Lower lobe of right lung (tissue), 2 donors: ENCODE measurements around the gene MAT2A. TPM values are rescaled to one million over a fixed set of nuclear protein-coding genes. Genes with fewer than 3 reads are reported as not detected.
A peak's percentile ranks its signal among the peaks of the same experiment; 100 is the strongest.

Experiments
- ATAC-seq, 2 donors: fragments of 200-7000 bp; cut with Tn5 transposase; one replicate each; pipeline ENCODE4 v1.9.1; 2020 to 2022; ENCODE audit warnings: mild to moderate bottlenecking in 2 of 2, moderate library complexity in 2 of 2
- DNase-seq: peaks from one replicate; pipeline ENCODE4 v3.0.0-alpha.2; 2020
- H3K27ac ChIP-seq: fragments of 200-600 bp; one replicate; pipeline ENCODE4 v1.8.0; 2022
- H3K27me3 ChIP-seq: fragments of 200-600 bp; one replicate; pipeline ENCODE4 v1.8.0; 2022; ENCODE audit warnings: low read depth
- H3K36me3 ChIP-seq: fragments of 200-600 bp; one replicate; pipeline ENCODE4 v1.8.0; 2022; ENCODE audit warnings: mild to moderate bottlenecking
- H3K4me1 ChIP-seq: fragments of 200-600 bp; one replicate; pipeline ENCODE4 v1.8.0; 2022
- H3K4me3 ChIP-seq: fragments of 200-600 bp; one replicate; pipeline ENCODE4 v1.8.0; 2022; ENCODE audit warnings: mild to moderate bottlenecking
- H3K9me3 ChIP-seq: fragments of 200-600 bp; one replicate; pipeline ENCODE4 v1.8.0; 2022
- intact Hi-C: fragments of 100-400 bp; cut with DNase I; formaldehyde crosslinking; loops from one replicate; pipeline ENCODE4 v1.11.0; 2022
- total RNA-seq: library from RNA; stranded (reverse); fragmentation: NEBNext Ultra II Directional; extraction: Animal tissue kit (Norgen Biotek cat#: 25700); gene quantifications from one replicate; pipeline ENCODE4 v1.2.1, GENCODE V29; 2021
- TF ChIP-seq, protein P1 (sequence below): fragments of 200-600 bp; IDR thresholded peaks from one replicate; pipeline ENCODE4 v1.8.0; 2022; ENCODE audit warnings: antibody characterized with exemption, mild to moderate bottlenecking
- donor health status: DM: no; HTN: yes; CAD: no; lungs with severe emphysema.

The MAT2A gene
- total RNA-seq, 1 donor from 2014 or later: 183 TPM

DNA sequence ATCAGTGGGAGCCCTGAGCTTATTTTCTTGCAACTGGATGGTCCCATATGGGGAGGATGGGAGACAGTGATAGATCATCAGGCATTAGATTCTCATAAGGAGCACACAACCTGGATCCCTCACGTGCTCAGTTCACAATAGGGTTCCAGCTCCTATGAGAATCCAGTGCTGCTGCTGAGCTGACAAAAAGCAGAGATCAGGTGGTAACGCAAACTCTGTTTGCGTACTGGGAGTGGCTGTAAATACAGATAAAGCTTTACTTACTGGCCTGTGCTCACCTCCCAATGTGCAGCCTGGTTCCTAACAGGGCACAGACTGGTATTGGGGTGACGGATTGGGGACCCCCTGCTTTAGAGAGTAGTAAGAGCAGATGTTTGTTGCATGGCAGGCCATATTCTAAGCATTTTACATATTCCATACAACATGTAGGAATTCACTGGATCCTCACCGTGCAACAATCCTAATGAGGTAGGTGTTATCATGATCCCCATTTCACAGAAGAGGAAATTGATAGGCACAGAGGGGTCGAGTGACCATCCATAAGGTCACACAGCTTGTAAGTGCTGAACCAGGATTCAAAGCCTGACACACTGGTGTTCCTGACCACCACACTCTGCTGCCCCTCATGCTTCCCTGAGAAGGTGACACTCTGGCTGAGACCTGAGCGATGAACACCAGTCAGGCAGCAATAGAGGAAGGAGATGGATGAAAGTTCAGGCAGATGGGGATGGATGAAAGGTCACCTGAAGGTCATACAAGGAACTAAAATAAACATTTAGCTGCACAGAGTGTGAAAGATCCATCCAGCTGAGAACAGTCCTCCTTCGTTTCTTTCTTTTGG is 15.7 kb upstream of the MAT2A start:
- H3K4me3 ChIP-seq: no peak overlapping the region
- peaks cover 16% of the 10 kb centered on the region for H3K4me1 ChIP-seq
- TF ChIP-seq, protein P1, sequence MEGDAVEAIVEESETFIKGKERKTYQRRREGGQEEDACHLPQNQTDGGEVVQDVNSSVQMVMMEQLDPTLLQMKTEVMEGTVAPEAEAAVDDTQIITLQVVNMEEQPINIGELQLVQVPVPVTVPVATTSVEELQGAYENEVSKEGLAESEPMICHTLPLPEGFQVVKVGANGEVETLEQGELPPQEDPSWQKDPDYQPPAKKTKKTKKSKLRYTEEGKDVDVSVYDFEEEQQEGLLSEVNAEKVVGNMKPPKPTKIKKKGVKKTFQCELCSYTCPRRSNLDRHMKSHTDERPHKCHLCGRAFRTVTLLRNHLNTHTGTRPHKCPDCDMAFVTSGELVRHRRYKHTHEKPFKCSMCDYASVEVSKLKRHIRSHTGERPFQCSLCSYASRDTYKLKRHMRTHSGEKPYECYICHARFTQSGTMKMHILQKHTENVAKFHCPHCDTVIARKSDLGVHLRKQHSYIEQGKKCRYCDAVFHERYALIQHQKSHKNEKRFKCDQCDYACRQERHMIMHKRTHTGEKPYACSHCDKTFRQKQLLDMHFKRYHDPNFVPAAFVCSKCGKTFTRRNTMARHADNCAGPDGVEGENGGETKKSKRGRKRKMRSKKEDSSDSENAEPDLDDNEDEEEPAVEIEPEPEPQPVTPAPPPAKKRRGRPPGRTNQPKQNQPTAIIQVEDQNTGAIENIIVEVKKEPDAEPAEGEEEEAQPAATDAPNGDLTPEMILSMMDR: no peak
- intact Hi-C loops: no loop called here
- no peaks in the 10 kb centered on the region for H3K9me3 ChIP-seq
- H3K27me3 ChIP-seq: no peaks in the 10 kb centered on the region
- no peak for DNase-seq
- H3K27ac ChIP-seq: no peak overlapping the region
- no peak for ATAC-seq
- H3K36me3 ChIP-seq: no peaks in the 10 kb centered on the region

DNA sequence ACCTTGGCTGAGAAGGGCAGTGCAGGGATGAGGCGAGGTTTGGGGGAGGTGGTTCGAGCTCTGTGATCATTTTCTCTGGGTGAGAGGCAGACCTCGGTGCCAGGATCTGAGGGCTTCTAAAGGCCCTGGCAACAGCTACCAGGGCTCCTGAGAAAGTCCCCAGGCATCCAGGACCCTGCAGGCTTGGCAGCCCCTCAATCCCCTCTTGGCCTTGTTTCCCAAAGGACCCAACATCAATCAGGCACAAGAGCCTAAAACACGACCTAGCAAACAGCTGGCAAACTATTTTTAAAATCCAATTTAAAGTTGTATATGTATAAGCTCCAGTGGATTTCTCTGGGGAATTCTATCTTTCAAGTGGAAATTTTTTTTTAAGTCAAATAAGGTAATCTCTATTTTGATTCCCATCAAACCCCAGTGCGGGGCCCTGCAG is 15.0 kb upstream of the MAT2A start:
- intact Hi-C loops: no loop called here
- Histone ChIP-seq H3K36me3 (no peaks in the 10 kb centered on the region), H3K27ac (peak overlapping the region; percentile 32), H3K27me3 (no peaks in the 10 kb centered on the region), H3K4me3 (no peak overlapping the region), H3K9me3 (no peaks in the 10 kb centered on the region), H3K4me1 (peaks cover 16% of the 10 kb centered on the region)
- DNase-seq: no peak
- ATAC-seq: no peak
- TF ChIP-seq, protein P1: no peak

DNA sequence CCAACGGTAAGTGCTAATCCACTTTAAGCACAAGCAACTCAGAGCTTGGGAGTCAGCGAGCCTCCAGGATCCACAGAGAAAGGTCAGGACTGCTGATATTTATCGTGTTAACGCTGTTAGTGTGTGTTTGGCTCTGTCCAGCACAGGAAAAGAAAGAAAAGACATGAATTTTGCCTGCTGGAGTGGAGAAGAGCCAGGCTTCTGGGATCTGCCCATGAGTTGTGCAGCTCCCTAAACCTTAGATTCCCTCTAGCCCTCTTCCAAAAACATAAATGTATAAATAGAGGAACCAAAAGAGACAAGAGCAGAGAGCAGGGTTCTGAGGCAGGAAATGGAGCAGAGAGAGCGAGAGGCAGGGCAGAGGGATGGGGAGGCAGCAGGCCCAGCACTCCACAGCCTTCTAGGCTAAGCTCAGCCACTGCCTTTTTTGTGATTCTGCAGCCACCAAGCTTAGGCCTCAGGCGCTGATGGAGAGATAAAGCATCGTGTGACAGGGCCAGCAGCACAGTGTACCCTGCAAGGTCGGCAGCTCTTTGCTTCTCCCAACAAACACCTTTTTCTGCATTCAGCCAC is 14.5 kb upstream of the MAT2A start:
- TF ChIP-seq, protein P1: no peak
- DNase-seq (no peak), ATAC-seq (peak in 1 of 2 donors; percentile 42)
- H3K9me3 ChIP-seq: no peaks in the 10 kb centered on the region
- H3K4me3 ChIP-seq: no peak overlapping the region
- intact Hi-C loops: no loop called here
- peaks cover 16% of the 10 kb centered on the region for H3K4me1 ChIP-seq
- H3K27ac ChIP-seq: peak overlapping the region; percentile 32
- no peaks in the 10 kb centered on the region for H3K27me3 ChIP-seq
- no peaks in the 10 kb centered on the region for H3K36me3 ChIP-seq

DNA sequence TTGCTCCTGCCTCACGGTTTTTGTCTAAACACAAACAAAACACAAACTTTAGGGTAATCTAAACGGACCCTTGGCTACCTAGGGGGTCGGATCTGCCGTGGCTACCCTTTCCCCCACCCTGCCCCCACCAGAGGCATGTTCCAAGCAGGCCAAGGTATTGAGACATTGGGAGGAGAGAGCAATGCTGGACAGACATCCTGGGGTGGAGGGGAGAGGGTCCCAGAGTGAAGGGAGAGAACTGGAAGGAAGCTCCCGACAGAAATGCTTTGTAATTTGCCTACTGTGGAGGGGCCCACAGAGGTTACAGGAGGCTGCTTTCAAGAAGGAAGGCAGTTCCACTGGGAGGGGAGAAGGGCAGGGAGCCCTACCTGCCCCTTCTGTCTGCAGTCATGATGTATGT is 13.9 kb upstream of the MAT2A start:
- no peak overlapping the region for H3K27ac ChIP-seq
- DNase-seq: no peak
- H3K4me3 ChIP-seq: no peak overlapping the region

DNA sequence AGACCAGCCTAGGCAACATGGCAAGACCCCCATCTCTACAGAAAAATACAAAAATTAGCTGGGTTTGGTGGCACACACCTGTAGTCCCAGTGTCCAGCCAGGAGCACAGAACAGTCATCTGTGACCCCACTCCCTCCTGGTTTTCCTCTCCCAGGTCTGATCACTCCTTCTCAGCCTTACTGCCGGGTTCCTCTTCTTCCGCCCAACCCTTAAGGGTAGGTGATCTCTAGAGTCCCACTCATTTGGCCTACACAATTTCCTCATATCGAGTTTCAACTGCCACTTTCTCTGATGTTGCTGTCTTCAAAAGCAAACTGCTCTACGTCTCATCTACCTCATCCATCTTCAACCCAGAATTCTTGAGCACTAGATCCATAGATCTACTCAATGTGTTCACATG is 13.4 kb upstream of the MAT2A start:
- H3K4me1 ChIP-seq: peaks cover 16% of the 10 kb centered on the region
- H3K36me3 ChIP-seq: no peaks in the 10 kb centered on the region
- no peak for DNase-seq
- no peaks in the 10 kb centered on the region for H3K9me3 ChIP-seq
- TF ChIP-seq, protein P1: no peak
- H3K4me3 ChIP-seq: no peak overlapping the region
- no peaks in the 10 kb centered on the region for H3K27me3 ChIP-seq
- intact Hi-C loops: no loop called here
- ATAC-seq: no peak
- no peak overlapping the region for H3K27ac ChIP-seq

More for the DNA sequence above, 13.9 kb upstream of the MAT2A start:
- TF ChIP-seq, protein P1: no peak
- intact Hi-C loops: no loop called here
- ATAC-seq: no peak
- peaks cover 16% of the 10 kb centered on the region for H3K4me1 ChIP-seq
- H3K9me3 ChIP-seq: no peaks in the 10 kb centered on the region
- no peaks in the 10 kb centered on the region for H3K36me3 ChIP-seq
- H3K27me3 ChIP-seq: no peaks in the 10 kb centered on the region
